GM12801 (cell line): ENCODE measurements around the gene MMP17.

ENCODE experiments used
- TF ChIP-seq, protein P1 (sequence below): IDR thresholded peaks from one replicate; pipeline ENCODE4 v1.5.1; 2011; ENCODE audit warnings: control low read depth; ENCODE audit not compliant: insufficient read length; ENCODE audit errors: extremely low read depth

MMP17 gene

DNA sequence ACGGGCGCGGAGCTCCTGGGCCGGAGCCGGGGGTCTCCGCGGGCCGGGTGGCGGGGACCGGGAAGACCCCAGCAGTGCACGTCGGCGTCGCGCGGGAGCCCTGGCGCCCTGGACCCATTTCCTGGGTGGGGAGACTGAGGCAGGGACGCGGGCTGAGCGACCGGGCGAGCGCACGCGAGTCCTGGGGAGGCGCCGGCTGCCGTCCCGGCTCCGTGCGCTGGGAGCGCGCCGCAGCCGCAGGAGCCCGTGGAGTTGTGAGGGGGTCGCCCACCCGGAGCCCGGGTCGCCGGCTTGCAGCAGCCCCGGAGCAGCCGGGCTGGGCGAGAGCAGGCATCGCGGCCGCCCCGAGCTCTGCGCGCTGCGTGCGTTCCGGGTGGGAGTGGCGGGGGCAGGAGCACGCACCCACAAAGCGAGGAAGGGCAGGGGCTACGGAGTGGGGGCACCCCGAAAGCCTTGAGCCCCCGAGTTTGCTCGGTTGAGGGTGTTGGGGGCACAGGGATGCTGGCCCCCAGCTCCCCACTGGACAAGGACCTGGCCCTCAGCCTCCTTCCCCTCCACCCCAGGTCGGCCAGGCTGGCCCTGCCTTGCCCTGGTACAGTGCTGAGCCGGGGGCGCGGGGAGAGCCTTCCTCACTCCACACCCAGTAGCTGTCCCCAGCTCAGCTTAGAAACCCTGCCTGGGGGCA lies 620 bp downstream of the MMP17 start:
- TF ChIP-seq, protein P1, sequence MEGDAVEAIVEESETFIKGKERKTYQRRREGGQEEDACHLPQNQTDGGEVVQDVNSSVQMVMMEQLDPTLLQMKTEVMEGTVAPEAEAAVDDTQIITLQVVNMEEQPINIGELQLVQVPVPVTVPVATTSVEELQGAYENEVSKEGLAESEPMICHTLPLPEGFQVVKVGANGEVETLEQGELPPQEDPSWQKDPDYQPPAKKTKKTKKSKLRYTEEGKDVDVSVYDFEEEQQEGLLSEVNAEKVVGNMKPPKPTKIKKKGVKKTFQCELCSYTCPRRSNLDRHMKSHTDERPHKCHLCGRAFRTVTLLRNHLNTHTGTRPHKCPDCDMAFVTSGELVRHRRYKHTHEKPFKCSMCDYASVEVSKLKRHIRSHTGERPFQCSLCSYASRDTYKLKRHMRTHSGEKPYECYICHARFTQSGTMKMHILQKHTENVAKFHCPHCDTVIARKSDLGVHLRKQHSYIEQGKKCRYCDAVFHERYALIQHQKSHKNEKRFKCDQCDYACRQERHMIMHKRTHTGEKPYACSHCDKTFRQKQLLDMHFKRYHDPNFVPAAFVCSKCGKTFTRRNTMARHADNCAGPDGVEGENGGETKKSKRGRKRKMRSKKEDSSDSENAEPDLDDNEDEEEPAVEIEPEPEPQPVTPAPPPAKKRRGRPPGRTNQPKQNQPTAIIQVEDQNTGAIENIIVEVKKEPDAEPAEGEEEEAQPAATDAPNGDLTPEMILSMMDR: no peak

DNA sequence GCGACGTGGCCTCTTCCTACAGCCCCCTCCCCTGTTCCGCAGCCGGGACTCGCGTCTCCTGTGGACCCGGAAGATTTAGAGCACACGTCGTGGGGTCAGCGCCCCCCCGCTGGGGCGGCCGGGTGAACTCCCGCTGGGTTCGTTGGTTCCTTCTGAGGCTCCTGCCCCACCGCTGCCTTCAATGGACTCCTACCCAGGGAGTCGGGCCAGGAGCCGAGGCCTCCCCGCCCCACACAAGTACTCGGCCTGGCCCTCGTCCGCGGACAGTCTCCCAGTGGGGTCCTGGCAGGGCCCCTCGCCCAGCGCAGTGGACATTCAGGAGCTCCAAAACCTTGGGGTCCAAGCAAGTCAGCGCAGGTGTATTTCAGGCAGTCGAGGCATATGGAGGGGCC lies 1.2 kb downstream of the MMP17 start:
- TF ChIP-seq, protein P1: no peak

- TF ChIP-seq, protein P1: no peak
Observed at GRCh38 chr12:131829791-131830334, 1.7 kb downstream of the MMP17 start.

GRCh38 chr12:131830335-131830913 lies 2.2 kb downstream of the MMP17 start:
- TF ChIP-seq, protein P1: no peak

GRCh38 chr12:131830914-131831571 lies 2.9 kb downstream of the MMP17 start:
- TF ChIP-seq, protein P1: no peak

DNA sequence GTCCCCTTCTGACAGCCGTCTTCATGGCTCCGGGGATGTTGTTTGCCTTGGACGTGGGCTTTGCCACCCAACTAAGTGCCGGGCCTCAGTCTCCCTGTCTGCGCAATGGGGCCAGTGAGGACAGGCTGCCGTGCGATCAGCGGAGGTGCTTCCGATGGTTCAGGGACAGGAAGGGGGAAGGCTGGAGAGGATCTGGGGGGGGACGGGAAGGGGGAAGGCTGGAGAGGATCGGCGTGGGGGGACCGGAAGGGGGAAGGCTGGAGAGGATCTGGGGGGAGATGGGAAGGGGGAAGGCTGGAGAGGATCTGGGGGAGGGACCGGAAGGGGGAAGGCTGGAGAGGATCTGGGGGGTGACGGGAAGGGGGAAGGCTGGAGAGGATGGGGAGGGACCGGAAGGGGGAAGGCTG lies 3.4 kb downstream of the MMP17 start:
- TF ChIP-seq, protein P1: no peak
